Activated CD4-positive, alpha-beta T cell treated with anti-CD3 and anti-CD28 coated beads, Interleukin-2, amount 50 U/mL, for 16 hours (primary cell): ENCODE data around the gene MCTP1.

Source experiments
- DNase-seq: peaks from one replicate; pipeline ENCODE4 v3.0.0-alpha.2; 2020

MCTP1 gene

DNA sequence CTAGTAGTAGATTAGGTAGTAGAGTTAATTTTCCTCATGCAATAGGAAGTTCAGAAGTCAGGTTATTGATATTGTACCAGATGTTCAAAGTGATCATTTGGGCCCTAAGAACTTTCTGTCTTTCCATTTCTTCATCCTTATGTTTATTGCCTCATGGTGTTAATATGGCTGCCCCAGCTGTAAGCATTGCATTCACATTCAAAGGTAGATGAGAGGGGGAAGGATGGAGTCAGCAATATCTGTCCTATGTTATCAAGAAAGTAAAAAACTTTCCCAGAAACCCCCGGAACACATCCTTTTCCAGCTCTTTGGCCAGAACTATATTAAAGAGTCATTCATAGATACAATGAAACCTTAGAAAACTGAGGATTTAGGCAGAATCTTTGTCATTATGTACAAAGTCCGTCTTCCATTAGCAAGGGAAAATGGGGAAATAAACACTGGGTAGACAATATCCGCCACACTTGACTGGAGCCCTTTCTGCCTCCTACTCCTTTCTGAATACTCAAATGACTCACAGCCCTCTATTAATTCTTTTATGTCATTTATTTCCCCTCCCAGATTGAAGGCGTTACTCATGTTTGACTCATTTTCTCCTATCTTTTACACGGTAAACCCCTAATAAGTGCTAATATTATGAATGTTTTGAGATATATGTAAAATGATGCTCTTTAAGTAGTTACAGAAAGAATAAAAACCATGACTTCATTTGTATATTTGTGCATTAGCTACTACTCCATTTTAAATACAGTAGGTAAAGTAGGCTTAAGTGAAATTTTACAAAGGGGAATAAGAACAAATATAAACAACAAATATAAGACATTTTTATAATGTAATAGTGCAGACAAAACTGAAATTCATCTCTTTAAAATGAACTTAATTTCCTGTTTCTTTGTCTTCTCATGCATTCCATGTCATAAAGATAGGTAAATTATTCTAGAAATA lies 538.8 kb downstream of the MCTP1 start:
- DNase-seq: peak; percentile 10

DNA sequence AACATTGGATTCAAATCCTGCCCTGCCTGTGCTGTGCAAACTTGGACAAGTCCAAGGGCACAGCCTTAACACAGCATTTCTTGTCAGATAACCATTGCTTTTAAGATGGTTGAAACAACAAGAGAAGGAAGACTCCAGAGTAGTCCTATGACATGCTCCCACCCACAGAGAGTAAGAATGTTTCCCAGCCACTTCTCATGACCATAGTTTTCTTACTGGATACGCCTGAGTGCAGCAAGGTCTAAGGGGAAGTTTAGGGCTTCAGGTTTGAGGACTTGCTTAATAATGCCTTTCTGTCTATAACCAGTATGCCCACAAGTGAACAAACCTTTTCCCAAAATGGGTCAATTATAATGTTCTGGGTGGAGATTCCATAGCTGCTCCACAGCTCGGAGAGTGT lies 540.0 kb downstream of the MCTP1 start:
- DNase-seq: no peak

DNA sequence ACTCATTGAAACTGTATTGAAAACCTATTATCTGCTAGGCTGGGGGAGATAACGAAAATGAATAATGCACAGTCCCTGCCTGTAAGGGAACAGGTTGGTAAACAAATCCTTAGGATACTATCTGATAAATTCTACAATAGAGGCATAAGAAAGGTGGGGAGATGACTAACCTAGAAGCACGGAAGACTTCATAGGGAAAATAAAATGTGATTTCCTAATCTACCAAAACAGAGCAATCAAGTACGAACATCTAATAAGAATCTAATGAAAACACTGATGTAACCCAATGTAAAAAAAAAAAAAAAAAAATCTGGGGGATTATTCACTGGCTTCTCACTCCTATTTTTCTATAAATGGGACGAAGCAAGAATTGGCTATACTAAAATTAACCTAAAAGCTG lies 542.0 kb downstream of the MCTP1 start:
- no peak for DNase-seq

DNA sequence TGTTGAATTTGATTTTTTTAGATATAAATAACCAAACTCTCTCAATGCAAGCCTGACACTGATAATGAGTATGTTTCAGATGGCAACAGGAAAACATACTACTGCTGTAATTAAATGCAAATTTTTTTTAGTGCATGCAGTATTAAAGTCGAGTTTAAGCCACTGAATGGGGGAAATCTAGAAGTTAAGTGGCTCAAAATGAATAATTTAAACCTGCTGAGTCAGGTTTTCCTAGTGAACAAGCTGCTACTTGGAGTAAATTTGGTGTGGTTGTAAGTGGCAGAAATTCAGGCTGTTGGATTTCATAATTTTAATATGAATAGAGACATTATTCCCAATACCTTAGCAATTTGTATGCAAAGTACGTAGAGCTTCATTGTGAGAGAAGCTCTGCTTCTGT lies 544.6 kb downstream of the MCTP1 start:
- DNase-seq: no peak

DNA sequence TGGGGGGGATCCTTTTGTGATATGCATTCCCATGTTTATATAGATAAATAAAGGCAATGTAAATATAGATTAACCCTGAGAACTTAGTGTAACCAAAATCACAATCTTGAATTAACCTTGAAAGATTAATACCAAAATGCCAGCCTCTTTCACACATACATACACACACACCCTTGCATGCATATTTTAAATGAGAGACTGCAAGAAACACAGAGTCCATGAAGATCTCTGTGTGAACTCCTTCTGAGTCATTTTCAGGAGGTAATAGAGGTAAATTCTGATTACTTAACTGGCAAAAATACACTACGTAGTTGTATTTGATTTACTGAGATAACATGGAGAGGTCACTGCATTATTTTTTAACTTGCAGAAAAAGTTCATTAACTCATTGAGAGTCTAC lies 548.4 kb downstream of the MCTP1 start:
- no peak for DNase-seq

DNA sequence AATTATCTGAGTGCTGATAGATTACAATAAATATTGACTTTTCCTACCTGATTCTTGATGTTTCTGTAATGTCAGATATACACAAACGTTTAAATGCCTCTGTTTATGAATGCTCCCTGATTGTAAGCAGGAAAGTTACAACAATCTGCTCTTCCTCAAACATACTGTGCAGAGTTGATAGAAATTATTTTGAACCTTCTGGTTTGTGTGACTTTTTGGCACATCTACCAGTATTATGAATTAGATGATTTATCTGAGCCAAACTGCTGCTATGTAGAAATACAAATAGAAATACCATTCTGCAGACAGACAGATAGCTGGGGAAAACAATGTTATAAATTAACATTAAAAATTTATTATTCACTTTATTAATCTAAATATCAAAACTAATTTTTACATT lies 553.4 kb downstream of the MCTP1 start:
- DNase-seq: no peak

DNA sequence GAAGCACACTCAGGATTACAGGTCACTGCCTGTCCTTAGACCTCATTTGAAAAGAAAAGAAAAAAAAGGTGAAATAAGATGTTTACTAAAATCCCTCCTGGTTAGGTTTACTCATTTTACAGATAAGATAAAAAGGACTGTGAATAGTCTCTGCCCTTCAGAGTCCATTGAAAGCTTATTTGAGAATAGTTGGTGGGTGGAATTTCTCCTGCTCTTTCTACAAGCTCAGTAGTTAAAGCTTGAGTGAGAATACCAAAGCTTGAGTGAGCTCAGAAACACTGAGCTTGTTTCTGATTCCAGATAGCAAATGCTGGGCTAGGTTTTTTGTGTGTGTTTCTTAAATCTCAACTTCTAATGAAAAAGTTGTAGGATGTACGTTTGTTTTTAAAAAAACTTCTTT lies 559.8 kb downstream of the MCTP1 start:
- DNase-seq: no peak

DNA sequence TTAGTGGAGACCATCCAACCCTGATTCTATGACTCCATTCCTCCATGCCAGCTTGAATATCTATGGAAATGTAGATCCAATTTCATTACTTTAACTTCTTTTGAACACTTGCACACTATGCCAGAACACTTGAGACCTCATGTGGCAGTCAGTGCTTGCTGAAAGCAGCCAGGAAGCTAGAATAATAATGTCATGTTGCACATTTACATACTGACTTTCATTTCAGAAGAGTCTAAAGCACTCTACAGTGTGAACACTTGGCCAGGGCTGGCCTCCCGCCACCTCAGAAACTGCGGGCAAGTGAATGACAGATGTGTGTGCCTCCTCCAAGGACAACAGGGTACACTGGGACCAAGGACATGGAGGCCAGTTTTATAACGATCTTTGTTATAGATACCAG lies 569.1 kb downstream of the MCTP1 start:
- no peak for DNase-seq

DNA sequence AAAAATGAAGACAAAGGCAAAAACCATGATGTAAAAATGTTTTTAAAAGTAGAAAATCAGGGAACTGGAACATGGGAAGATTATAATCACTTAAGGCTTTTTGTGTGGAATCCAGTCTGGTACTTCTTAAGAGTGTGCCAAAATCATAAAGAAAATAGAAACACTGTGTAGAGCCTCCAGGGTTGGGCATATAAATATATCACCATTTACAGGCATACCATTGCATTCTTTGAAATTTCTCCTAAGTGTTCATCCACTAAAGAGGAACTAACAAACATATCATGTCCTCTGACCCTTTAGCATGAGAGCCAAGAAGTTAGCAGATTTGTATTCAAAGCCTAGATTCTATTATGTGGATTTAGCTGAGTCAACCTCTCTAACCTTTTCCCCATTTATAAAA lies 573.1 kb downstream of the MCTP1 start:
- no peak for DNase-seq

DNA sequence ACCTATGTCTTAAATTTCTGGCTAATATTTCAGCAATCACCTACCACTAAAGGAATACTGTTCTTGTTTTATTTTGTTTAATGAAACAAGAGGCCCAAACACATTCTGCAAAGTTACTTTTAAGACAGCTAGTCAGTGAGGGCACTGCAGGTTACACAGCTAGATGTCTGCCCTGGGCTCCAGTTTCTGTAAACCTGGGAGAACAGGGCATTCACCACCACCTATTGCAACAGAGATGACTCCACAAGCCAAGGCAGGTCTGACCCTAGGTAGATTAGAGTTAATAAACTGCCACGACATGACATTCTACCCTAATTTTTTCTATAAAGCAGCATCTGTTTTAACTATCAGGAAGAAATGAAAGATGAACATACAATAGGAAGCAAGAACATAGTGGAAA lies 575.6 kb downstream of the MCTP1 start:
- DNase-seq: no peak

DNA sequence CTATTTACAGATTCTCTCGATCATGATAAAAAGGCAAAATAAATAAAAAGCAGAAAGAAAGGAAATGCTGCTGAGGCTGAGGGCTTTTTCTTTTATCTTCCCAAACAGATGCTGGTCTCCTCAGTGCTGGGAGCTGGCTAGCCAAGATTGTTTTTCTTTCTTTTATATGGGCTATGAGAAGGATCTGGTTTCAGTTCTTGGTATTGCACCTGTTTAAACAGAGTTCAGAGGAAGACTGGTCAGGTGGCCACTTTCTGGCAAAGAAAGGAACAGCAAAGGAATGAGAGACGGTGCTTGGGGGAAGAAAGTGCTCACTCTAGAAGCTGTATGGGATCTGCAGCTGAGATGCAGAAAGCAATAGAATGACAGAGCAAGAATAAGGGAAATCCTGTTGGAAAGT lies 577.5 kb downstream of the MCTP1 start:
- DNase-seq: no peak

DNA sequence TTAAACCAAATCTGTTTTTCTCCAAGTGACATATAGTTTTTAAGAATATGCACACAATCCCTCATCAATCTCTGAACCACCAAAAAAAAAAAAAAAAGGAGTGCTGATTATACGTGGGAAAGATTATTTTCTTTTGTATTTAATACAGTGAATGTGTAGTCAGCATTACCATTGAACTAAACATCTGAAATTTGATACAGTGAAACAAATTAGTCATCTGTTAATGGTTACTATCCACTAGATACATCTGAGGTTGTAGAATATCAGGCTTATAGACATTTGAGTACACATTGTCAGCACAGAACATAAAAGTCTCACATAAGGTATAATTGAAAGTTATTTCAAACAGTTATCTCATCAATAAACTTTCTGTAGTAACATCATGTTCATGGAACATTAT lies 579.5 kb downstream of the MCTP1 start:
- DNase-seq: no peak

DNA sequence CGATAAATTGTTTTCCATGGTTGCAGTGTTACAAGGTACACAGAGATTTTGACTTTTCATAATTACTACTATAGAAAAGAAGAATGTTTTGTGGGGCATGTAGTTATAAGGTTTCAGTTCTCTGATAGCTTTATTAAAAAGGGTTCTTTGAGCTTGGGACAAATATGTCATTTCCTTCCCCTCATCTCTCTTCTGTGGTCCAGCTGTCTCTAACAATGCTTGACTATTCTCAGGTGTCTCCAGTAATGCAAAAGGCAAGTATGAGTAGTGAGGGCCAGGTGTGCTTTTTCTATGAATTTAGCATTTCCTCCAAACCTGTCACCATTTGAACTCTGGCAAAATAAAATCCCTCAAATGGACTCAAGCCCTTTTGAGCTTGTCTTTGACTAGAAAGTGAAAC lies 582.2 kb downstream of the MCTP1 start:
- peak; percentile 14 for DNase-seq

DNA sequence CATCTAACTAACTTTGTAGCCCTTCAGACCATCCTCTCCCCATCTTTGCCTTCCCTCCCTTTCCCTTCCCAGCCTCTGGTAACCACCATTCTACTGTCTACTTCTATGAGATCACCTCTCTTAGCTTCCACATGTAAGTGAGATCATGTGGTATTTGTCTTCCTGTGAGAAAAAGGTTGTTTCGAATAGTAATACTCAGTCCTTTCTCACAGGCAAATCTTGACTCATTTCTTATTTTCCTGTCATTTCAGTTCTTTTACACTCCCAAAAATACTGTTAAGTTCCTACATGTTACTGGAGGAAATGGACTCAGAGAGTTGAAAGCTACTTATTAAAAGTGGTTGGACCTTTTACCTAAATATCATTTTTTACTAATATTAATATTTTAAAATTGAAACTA lies 584.3 kb downstream of the MCTP1 start:
- DNase-seq: peak; percentile 79

DNA sequence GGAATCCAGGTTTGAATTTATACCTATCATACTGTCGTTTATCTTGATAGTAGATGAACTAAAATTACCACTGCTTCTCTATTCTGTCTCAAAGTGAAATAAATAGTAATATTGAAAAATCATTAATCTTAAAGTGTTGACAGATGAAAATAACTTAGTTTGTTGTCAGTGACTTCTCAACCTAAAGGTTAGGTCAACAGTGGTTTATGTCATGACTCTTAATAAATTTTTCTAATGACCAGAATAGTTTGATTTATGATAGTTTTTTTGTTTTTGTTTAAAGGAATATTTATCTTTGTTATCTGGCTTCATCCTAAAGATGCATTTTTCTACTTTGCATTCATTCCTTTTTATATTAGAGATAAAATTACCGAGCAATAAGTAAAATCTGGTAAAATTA lies 585.3 kb downstream of the MCTP1 start:
- DNase-seq: no peak

DNA sequence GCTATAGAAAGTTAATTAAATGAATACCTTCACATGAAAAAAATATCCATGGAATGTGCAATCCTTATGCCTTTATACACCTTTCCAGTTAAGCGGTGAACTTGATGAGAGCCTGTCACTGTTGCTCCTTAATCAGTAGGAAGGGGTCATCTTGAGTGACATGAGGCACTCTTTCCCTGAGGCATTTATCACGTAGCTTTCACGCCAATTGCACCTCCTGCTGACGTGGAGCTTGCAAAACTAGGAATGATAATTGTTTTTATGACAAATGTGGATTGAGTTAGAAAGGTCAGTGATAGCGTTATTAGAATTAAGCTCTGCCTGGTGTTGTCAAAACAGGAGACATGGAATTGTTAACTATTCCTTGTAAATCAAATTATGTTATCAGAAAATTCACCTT lies 586.7 kb downstream of the MCTP1 start:
- DNase-seq: no peak

DNA sequence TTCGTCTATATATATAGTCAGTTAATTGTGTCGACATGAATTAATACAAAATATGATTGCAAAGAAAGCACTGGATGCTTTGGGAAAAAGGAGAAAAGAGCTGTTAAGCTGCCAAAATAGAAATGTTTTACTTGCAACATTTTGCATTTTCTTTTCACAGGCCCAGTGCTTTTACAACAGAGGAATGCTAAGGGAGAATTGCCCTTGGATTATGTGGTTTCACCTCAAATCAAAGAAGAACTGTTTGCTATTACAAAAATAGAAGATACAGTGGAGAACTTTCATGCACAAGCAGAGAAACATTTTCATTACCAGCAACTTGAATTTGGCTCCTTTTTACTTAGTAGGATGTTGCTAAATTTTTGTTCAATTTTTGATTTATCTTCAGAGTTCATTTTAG lies 590.2 kb downstream of the MCTP1 start:
- DNase-seq: no peak

DNA sequence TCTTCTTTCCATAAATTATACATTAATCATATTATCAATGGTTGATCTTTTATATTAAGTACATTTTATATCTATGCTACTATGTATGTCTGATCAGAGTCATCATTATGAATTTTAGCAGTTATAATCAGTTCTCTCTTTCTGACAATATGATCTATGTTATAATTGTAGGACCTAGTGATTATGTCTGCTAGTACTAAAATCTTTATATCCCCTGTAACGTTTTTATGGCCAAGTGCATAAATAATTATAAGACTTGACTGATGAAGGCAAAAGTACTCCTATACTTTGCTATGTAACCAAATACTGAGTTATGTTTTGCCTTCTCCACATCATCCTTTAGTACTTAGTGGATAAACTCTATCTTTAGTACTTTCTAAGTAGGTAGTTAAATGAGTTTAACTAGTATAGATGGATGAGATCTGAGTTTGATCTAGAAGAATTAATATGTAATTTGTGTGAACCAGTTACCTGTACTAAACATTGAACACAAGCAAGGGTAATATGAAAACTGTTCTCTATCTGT lies 591.0 kb downstream of the MCTP1 start:
- DNase-seq: no peak

DNA sequence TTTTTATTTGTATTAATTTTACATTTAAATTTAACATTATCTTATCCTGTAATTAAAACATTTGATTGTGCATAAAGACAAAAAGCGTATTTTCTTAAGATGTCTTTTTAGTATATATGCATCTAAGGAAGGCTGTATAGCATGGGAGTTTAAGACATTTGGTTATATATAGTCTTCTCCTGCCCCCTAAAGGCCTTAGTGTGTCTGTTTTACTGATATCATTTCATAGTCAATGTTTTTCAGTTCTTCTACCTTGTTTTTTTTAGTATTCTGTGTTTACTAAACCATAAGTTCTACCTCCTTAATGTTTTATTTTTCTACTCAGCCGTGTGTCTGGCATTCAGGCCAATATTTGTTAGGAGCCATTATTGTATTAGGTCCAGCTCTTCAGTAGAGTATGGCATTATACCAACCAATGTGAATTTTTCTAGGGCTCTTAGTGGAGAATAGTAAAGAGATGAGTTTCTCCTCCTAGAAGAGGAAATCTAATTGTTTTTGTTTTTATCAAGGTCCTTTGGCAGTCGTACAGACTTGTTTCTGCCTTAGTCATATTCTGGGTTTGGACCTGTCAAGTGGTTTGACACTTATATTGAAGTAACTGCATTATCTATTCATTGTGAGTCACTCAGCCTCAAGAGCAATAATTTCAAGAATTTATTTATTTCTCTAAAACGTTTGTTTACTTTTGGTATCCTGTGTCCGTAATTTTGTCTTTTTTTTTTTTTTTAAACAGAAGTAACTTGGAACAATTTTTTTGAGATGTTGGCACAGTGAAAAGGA lies 591.7 kb downstream of the MCTP1 start:
- DNase-seq: peak; percentile 63

DNA sequence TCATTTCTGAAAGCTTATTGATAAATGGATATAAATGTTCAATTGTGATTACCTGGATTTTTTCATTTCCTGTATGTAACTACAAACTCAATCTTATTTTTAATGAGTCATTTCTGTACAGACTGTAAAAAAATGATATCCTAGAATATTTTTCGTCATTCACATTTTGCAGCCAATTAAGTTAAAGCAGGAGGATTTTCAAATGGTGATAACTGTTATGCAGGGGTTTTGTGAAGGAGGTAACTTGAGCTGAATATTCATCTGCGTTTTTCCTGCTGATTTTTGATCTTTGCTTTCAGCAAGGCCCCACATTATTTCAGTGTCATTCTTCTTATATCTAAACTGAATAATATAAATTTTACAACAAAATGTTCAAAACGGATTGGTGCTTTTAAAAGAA lies 592.3 kb downstream of the MCTP1 start:
- no peak for DNase-seq

DNA sequence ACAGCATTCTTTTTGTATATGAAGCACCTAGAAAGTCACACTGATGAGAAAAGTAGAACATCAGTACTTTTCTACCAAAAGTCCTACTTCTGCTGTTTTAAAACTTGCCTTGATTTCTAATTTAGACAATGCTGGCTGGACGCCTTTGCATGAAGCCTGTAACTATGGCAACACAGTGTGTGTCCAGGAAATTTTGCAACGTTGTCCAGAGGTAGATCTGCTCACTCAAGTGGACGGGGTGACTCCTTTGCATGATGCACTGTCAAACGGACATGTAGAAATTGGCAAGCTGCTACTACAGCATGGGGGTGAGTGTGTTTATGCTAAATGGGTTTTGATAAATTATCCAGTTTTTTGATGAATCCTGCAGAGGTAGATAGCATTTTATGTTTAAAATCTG lies 592.9 kb downstream of the MCTP1 start:
- DNase-seq: no peak

DNA sequence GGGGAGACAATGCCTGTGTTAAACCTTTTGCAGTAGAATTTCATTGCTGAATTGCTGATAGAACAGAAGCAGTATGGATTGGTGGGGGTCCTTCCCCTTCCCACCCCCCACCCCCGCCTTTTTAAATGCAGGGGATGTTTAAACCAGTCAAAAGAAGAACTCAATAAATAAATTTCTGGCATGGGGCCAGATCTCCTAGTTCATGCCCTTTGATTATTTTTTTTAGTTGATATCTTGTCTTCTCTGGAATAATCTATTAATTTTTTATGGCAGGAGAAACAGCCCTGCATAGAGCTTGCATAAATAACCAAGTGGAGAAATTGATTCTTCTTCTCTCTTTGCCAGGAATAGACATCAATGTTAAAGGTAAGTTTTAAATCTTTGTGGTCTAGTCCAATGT lies 593.6 kb downstream of the MCTP1 start:
- DNase-seq: no peak

DNA sequence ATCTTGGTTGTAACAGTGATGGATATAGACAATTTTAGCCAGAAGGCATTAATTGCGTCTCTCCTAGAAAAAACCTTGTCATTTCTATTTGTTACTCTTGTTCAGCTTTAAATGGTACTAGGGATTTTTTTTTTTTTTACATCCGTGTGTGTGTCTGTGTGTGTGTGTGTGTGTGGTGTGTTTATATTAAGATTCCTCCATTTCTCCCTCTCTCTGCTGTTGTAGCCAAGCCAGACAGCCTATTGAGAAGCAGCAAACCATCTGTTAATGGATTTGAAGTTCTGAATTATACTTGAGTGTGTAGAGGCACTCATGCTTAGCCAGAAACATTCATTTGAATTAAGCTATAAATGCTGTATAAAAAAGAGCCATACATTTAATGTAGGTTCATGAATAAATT lies 594.1 kb downstream of the MCTP1 start:
- no peak for DNase-seq

DNA sequence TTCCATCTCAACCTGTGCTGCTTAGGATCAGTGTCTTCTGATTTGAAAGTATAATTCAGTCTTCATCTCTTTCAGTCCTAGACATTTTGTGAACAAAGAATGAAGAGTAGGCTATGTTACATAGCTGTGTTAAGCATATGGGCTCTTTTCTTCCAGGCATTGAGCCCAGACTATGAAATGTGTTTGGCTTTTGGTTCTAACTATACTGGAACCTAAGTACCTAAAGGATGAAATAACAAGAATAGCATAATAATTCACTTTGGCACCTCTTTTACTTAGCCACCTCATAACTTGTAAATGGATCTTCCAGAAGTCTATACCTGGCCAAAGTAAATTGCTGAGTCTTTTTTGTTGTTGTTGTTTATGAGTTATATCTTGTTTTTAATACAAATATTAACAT lies 595.0 kb downstream of the MCTP1 start:
- DNase-seq: no peak
